GM12873 (cell line): ENCODE data around the gene CYGB.
A peak's percentile ranks its signal among the peaks of the same experiment; 100 is the strongest.

Experiments used
- TF ChIP-seq, protein P1 (sequence below): IDR thresholded peaks from 2 replicates; pipeline ENCODE4 v1.5.1; 2012; ENCODE audit warnings: low read depth, mild to moderate bottlenecking, moderate library complexity, low read length, control low read depth; ENCODE audit not compliant: insufficient read depth; ENCODE audit errors: missing control alignments

Gene CYGB

DNA sequence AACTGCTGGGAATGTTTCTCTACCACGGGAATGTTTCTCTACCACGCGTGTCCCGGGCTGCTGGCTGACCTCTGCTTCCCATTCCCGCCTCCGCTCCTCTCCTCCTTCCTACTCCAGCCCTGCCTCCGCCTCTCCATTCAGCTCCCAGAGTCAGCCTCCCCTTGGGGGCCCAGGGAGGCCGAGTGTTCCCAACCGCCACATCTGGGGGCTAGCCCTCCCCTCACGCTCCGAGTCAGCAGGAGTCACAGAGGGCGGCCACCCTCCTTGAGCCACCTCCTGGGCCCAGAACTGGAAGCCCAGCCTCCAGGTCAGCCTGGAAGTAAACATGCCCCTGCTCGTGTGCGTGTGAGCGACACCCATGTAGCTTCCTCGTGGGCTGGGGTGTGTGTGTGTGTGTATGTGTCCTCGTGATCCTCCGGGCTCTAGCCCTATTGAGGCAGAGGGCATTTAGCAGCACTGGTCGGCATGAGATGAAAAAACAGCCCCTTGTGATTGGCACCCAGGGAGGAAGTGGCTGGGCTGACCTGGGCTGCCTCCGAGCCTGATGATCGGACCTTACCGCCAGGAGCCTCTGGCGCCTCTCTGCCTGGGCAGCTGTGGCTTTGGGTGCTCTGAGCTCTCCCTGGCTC is 7.3 kb downstream of the CYGB start:
- TF ChIP-seq, protein P1, sequence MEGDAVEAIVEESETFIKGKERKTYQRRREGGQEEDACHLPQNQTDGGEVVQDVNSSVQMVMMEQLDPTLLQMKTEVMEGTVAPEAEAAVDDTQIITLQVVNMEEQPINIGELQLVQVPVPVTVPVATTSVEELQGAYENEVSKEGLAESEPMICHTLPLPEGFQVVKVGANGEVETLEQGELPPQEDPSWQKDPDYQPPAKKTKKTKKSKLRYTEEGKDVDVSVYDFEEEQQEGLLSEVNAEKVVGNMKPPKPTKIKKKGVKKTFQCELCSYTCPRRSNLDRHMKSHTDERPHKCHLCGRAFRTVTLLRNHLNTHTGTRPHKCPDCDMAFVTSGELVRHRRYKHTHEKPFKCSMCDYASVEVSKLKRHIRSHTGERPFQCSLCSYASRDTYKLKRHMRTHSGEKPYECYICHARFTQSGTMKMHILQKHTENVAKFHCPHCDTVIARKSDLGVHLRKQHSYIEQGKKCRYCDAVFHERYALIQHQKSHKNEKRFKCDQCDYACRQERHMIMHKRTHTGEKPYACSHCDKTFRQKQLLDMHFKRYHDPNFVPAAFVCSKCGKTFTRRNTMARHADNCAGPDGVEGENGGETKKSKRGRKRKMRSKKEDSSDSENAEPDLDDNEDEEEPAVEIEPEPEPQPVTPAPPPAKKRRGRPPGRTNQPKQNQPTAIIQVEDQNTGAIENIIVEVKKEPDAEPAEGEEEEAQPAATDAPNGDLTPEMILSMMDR, result no peak

DNA sequence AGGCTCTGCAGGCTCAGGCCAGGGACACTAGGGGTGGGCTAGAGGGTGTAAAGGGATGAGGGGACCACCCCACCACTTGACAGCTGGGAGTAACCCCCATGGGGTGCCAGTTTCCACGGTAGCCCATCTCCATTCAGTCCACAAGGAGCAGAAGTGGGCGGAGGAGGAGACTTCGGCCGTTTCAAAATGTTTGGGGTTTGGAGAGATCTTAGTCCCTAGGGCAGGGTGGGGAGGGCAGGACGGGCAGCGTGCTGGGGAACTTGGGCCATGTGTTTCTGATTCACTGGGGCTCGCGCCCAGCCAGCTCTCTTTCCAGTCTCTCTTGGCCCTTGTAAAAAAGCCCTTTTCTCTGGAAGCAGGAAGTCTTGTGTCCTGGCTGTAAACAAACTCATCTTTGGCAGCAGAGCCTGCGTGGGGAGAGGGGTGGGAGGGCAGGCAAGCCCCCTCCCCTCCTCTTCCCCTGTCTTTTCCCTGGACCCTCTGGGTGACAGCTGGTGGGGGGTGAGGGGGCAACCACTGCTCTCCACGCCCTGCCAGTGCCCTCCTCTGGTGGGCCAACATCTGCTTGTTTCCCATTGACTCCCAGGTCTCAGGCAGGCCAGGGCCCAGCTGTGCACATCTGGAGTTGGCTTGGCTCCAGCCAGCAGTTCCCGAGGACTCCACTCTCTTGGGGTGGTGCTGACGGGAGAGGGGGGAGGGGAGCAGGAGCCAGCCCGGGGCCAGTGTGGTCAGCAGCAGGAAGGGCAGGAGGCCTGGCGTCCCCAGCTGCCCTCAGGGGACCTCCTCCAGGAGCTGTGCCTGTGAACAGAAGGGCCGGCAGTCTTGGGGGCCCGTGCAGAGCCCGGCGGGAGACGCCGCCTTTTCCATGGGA is 8.1 kb downstream of the CYGB start:
- TF ChIP-seq, protein P1, result no peak

DNA sequence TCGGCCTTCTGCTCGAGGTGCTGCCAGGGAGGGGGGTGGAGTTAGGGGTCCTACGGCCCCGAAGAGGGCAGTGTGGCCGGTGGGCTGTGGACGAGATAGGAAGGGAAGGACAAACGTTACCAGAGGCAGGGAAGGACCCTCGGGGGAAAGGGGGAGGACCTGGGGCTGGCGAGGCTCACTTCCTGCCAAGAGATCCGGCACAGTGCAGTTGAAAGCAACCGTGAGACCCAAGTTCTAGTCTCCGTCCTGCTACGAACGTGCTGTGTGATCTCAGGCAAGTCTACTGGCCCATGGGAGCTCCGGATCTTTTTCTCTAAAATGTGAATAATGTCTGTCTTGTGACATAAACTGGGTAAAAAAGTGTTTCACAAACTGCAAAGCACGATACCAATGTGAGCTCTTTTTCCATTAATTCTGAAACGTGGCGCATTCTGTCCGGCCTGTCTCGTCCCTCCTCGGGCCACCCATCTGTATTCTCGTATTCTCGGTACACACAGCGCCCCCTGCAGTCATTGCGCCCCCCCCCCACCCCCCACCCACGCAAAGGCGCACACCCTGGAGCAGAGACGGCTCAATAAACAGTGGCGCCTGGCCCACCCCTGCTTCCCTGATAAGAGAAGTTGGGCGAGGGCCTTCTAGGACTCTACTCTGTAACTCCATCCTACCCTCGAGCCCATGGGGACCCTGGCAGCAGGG is 8.8 kb downstream of the CYGB start:
- TF ChIP-seq, protein P1, result no peak

DNA sequence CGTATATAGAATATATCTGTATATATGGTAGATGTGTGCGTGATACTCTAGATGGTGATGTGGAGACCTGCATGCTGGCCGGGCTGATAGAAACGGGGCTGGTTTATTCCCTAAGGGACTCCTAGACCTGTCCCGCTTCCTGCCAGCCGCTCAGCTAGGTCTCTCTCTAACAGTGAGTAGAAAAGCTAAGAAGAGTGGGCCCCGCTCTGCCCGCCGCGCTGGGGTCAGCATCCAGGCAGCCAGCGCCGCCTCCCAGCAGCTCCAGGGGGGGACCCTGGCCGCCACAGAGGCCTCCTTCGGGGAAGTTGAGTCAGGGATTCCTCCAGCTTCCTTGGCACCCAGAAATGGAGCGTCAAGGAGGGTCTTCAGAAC is 9.4 kb downstream of the CYGB start:
- TF ChIP-seq, protein P1, result no peak

DNA sequence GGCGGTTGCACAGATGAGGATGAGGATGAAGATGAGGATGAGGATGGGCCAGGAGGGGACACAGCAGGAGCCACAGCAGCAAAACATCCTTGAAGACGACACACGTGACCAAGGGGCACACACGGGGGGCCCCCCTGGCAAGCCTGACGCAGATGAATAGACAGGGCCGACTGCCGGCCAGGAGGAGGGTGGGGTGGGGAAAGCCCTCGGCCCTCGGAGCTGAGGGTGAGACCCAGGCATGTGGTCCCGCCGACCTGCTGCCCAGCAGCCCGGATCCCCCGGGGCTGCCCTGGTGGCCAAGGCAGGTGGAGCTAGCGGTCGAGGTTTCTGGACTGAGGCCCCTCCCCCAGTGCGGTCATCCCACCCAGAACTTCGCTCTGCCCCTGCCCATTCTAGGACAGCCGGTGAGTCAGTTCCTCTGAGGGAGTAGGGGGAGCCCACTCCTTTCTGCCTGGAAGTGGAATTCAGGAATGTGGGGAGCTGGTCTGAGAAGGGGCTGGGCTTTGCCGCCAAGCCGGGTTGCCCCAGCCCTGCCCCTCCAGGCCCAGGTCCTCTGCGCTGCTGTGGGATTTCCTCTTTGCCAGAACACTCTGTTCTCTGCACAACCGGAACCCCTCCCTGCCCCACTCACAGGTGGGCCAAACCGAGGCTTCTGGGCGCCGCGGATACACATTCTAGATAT is 9.9 kb downstream of the CYGB start:
- TF ChIP-seq, protein P1, result peak; percentile 10

DNA sequence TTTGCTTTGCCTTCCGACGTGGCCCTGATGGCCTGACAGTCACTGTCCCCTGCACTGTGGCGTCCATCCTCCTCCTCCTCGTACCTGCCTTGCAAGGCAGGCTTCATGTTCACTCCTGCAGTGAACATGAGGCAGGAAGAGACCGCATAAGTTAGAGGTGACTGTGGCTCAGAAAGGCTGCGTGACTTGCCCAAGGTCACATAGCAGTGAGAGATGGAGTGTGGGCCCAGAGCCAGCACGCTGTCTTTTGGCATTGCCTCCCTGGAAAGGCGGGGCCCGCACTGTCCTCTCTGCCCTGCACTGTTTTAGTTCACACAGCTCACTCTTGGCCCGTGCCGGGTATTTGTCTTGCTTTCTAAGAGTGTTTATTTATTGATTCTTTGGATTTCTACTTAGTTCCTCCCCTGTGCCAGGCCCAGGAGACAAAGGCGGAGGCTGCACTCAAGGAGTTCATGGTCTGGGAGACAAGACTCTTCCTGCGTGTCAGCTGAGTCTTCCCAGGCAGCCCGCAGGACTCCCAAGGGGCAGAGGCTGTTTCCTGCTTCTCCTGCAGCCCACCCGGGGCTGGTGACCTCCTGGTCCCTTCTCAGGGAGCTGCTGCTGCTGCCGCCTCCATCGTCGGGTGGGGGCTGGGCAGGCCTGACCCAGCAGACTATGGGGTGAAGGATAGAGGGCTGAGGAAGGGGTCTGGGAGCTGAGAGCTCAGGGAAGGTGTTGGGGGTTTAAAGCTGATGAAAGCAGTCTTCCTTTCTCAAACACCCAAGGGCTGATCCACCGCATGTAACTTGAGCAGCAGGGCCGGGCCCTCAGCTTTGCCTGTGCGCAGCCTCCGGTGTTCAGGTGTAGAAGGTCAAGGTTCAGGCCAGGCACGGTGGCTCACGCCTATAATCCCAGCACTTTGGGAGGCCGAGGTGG is 12.7 kb downstream of the CYGB start:
- TF ChIP-seq, protein P1, result no peak
